ENCODE data around the gene UBL4B.

GRCh38 chr1:110086961-110087360 lies 25.3 kb upstream of the UBL4B start:
- TF ChIP-seq CTCF (IDR thresholded peaks at IDR 0.05; ENCODE audit: low read depth, low read length) (no peak), EZH2phosphoT487 (IDR thresholded peaks at IDR 0.05; ENCODE audit: low read depth) (no peak)
